GM18505 (cell line): ENCODE data around the gene BTF3.

ENCODE experiments used
- ATAC-seq: cut with Tn5 transposase; IDR thresholded peaks from one replicate; pipeline ENCODE4 v1.9.1; 2021; ENCODE audit not compliant: unreplicated experiment
- POLR2A ChIP-seq: IDR thresholded peaks from 4 replicates; pipeline ENCODE4 v1.6.1; 2011; ENCODE audit warnings: borderline replicate concordance; ENCODE audit not compliant: insufficient read depth, insufficient read length; ENCODE audit errors: extremely low read depth

Gene BTF3

DNA sequence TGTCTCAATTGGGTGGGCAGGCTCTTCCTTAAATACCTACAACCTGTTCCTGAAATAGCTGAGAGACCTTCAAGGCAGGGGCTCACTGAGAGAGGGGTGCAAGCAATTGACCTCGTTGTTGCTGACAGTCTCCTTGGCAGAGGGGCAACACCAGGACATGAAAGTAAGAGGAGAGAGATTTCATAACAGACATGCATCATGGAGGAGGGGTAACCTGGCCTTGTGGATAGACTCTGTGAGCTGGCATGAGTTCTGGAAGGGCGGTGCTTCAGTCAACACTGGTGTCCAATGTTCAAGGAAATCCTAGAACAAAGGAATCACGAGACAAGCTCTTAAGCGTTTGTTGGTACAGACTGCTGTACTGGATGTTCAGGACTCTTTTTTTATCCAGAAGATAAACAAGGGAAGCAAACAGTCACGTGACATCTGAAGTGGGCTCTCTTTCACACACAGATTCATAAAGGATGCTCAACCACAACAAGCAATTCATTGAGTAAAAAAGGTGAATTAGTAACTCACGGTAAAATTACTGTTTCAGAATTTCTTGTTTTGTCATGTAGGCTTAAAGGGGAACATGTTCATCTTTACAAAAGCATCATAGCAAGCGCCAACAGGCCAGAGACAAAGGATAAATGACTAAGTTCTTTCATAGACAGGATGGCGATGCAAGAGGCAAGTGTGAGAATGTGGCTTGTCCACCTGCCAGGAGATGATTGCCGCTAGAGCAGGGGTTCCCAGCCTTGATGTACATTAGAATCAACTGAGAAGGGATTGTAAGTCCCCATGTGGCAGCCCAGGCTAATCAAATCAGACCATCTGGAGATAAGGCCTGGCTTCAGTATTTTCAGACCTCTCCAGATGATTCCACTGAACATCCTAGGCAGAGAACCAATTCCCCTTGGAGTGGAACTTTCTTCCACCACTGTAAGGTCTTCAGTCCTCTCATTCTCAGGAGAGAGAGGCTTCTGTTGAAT is 46.5 kb downstream of the BTF3 start:
- TF ChIP-seq POLR2A = no peak
- ATAC-seq = no peak

DNA sequence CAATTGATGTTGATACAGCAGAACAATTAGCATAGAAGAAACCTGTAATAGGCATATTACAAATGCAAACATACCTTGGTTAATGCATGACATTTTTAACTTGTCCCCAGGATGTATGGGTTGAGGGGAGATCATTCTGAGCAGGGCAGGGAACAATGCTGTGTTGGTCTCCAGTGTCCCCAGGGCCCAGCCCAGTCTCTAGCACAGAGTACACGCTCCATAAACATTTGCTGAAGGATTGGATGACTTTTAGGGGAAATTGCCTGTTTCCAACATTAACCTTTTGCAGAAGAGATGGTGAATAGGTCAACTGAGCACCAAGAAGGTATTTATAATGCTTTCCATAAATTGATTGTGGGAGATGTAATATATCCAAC is 47.1 kb downstream of the BTF3 start:
- ATAC-seq = no peak
- no peak for TF ChIP-seq POLR2A

- no peak for ATAC-seq
- no peak for TF ChIP-seq POLR2A
Measured at GRCh38 chr5:73550016-73550415, 51.8 kb downstream of the BTF3 start.

DNA sequence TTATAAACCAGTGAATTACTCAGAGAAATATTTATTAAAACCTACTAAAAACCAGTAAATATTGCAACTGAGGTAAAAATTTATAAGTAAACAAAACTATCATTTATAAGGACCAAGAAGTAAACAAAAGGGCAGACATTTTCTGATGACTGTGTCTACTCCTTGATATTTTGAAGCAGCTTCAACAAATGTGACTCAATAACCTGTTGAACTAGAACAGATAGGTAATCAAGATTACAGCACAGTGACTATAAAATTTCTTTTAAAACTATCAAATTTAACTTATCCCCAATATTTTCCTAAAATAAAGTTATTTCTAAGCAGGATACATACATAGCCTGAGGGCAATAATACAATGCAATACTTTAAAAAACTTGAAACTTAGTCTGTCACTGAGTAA is 54.4 kb downstream of the BTF3 start:
- TF ChIP-seq POLR2A = no peak
- ATAC-seq = no peak
